GM23248 (cell line): ENCODE results near the gene RRAS2.

Experiments
- EZH2 ChIP-seq: fragments of 200-600 bp; sonication (generic); IDR thresholded peaks from 2 replicates; pipeline ENCODE4 v1.6.1; 2018; ENCODE audit warnings: antibody characterized with exemption, mild to moderate bottlenecking; ENCODE audit not compliant: insufficient read depth, poor library complexity, severe bottlenecking
- EZH2phosphoT487 ChIP-seq: fragments of 200-600 bp; sonication (generic); IDR thresholded peaks from 2 replicates; pipeline ENCODE4 v1.6.1; 2018; ENCODE audit warnings: antibody characterized with exemption, moderate library complexity, mild to moderate bottlenecking, low read depth; ENCODE audit not compliant: insufficient read depth

DNA sequence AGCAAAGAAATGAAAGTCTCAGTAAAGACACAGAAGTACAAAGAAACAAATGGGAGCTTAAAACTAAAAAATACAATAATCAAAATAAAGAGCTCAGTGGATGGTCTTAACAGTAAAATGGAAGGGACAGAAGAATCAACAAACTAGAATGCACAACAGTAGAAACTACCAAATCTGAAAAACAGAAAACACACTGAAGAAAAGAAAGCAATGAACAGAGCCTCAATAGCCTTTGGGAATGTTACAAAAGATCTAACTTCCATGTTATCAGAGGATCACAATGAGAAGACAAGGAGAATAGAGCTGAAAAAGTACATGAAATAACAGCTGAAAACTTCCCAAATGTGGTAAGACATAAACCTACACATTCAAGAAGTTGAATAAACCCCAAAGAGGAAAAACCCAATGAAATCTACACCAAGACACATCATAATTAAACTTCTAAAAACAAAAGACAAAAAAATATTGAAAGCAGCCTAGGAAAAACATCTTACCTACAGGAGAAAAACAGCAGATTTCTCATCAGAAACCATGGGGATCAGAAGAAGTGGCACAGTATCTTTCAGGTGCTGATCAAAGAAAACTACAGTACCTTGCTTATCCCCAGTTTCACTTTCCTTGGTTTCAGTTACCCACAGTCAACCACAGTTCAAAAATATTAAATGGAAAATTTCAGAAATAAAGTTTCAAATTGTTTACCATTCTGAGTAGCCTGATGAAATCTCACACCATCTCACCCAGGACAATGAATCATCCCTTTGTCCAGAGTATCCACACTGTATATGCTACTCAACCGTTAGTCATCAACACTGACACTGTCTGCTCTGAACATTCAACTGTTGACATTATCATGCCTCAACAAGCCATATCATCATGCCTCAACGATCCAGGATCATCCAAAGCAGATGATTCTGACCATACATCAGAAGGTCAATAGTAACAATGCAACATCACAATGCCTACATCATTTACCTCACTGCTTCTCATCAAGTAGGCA, 22.2 kb downstream of the RRAS2 start:
- TF ChIP-seq EZH2phosphoT487 (no peak), EZH2 (no peak)
